Suprapubic skin (tissue), 4 donors: ENCODE results near the gene ITPRID1. TPM values are rescaled to one million over a fixed set of nuclear protein-coding genes. Genes with fewer than 3 reads are reported as not detected.

Experiments
- DNase-seq, 2 donors: peaks; one replicate each; pipeline ENCODE4 v3.0.0-alpha.2; 2019; ENCODE audit warnings: low spot score in 2 of 2
- H3K27ac ChIP-seq: fragments of 200-600 bp; sonication (generic); one replicate; pipeline ENCODE4 v1.5.1; 2019
- H3K27me3 ChIP-seq: fragments of 200-600 bp; sonication (generic); one replicate; pipeline ENCODE4 v1.5.1; 2019
- H3K36me3 ChIP-seq: fragments of 200-600 bp; sonication (generic); one replicate; pipeline ENCODE4 v1.5.1; 2019
- H3K4me1 ChIP-seq: fragments of 200-600 bp; sonication (generic); one replicate; pipeline ENCODE4 v1.5.1; 2019
- H3K4me3 ChIP-seq: fragments of 200-600 bp; sonication (generic); one replicate; pipeline ENCODE4 v1.5.1; 2019; ENCODE audit warnings: mild to moderate bottlenecking
- H3K9me3 ChIP-seq: fragments of 200-600 bp; sonication (generic); one replicate; pipeline ENCODE4 v1.5.1; 2019
- EP300 ChIP-seq: sonication (generic); formaldehyde crosslinking; IDR thresholded peaks from one replicate; pipeline ENCODE4 v1.6.1; 2017; ENCODE audit warnings: antibody characterized with exemption
- POLR2A ChIP-seq, 2 donors: fragments of 450-650 bp; IDR thresholded peaks; one replicate each; pipeline ENCODE4 v1.6.1; 2017; ENCODE audit warnings: antibody characterized with exemption in 2 of 2, mild to moderate bottlenecking in 2 of 2, moderate library complexity in 2 of 2
- POLR2AphosphoS5 ChIP-seq, 3 donors: sonication (generic); formaldehyde crosslinking; IDR thresholded peaks; one replicate each; pipeline ENCODE4 v1.6.1; 2017; ENCODE audit warnings: antibody characterized with exemption in 3 of 3
- WGBS: methylation state at CpG from one replicate; pipeline ENCODE4 v1.1.5; 2018; 5-methylcytosine and 5-hydroxymethylcytosine counted together
- total RNA-seq, 4 donors: library from RNA; depleted of rRNA; stranded (reverse); fragments of >200 nt; gene quantifications; one replicate each; pipeline ENCODE4 v1.1.0, GENCODE V29; 2016
- TF ChIP-seq, protein P1 (sequence below), 2 donors: fragments of 200-600 bp in 1 of 2; fragments of 450-650 bp in 1 of 2; sonication (generic) in 1 of 2; IDR thresholded peaks; one replicate each; pipeline ENCODE4 v1.5.1; 2016 to 2019; ENCODE audit warnings: antibody characterized with exemption in 2 of 2, mild to moderate bottlenecking in 1 of 2, moderate library complexity in 1 of 2

The ITPRID1 gene
- total RNA-seq, 4 donors from 2014 or later, result 4.4 to 27.7 (median 7.9) TPM

DNA sequence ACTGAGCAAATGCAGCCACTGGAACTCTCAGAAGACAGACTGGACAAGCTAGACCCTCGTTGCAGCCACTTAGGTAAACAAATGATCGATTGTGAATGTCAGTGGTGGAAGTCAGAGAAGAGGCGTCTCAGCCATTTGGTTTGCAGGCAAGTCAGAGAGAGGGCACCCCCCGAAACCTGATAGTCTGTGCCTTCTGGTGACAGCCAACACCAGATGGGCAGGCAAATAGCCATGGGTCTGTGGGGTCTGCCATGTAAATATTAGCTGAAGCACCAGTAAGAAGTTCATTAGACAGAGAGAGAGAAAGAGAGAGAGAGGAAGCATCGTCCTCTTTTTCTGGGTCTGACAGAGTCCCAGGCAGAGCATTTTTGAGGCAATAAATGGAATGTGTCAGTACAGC, 178.6 kb downstream of the ITPRID1 start:
- no peak for DNase-seq
- H3K4me1 ChIP-seq, result no peaks in the 10 kb centered on the region

DNA sequence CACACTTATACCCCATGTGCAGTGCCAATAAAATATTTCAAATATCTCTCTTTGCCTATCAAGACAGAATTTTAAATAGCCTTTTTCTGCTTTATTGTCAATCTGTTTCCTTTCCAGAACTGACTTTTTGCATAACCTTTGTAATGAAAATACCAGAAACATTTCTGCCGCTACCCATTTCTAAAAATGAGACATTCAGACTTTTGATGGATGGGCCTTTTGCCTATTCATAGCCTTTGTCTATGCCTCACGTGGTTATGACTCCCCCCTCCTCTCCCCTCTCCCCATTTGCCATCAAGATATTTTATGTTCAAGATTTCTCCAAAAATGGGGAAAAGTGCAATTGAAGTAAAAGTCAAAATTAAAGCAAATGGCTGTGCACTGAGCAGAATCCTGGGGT, 179.0 kb downstream of the ITPRID1 start:
- no peak overlapping the region for H3K27ac ChIP-seq
- no peaks in the 10 kb centered on the region for H3K36me3 ChIP-seq
- no peaks in the 10 kb centered on the region for H3K27me3 ChIP-seq
- DNase-seq, result no peak
- TF ChIP-seq, protein P1, sequence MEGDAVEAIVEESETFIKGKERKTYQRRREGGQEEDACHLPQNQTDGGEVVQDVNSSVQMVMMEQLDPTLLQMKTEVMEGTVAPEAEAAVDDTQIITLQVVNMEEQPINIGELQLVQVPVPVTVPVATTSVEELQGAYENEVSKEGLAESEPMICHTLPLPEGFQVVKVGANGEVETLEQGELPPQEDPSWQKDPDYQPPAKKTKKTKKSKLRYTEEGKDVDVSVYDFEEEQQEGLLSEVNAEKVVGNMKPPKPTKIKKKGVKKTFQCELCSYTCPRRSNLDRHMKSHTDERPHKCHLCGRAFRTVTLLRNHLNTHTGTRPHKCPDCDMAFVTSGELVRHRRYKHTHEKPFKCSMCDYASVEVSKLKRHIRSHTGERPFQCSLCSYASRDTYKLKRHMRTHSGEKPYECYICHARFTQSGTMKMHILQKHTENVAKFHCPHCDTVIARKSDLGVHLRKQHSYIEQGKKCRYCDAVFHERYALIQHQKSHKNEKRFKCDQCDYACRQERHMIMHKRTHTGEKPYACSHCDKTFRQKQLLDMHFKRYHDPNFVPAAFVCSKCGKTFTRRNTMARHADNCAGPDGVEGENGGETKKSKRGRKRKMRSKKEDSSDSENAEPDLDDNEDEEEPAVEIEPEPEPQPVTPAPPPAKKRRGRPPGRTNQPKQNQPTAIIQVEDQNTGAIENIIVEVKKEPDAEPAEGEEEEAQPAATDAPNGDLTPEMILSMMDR (IDR thresholded peaks at IDR 0.05), result no peak
- TF ChIP-seq POLR2A (IDR thresholded peaks at IDR 0.05) (no peak), POLR2AphosphoS5 (IDR thresholded peaks at IDR 0.05) (no peak), EP300 (no peak)
- H3K4me1 ChIP-seq, result no peaks in the 10 kb centered on the region
- H3K4me3 ChIP-seq, result no peak overlapping the region
- H3K9me3 ChIP-seq, result no peaks in the 10 kb centered on the region
- WGBS, result 60% methylated on average over 2 of the region's 2 CpGs

More for the DNA sequence above, 178.6 kb downstream of the ITPRID1 start:
- H3K36me3 ChIP-seq, result no peaks in the 10 kb centered on the region
- no peaks in the 10 kb centered on the region for H3K9me3 ChIP-seq
- H3K27me3 ChIP-seq, result no peaks in the 10 kb centered on the region
- H3K27ac ChIP-seq, result no peak overlapping the region
- 36% methylated on average over 5 of the region's 5 CpGs for WGBS
- no peak for TF ChIP-seq EP300
- no peak for TF ChIP-seq POLR2AphosphoS5 (IDR thresholded peaks at IDR 0.05)
- TF ChIP-seq, protein P1 (IDR thresholded peaks at IDR 0.05), result no peak
- TF ChIP-seq POLR2A (IDR thresholded peaks at IDR 0.05), result no peak
- no peak overlapping the region for H3K4me3 ChIP-seq

DNA sequence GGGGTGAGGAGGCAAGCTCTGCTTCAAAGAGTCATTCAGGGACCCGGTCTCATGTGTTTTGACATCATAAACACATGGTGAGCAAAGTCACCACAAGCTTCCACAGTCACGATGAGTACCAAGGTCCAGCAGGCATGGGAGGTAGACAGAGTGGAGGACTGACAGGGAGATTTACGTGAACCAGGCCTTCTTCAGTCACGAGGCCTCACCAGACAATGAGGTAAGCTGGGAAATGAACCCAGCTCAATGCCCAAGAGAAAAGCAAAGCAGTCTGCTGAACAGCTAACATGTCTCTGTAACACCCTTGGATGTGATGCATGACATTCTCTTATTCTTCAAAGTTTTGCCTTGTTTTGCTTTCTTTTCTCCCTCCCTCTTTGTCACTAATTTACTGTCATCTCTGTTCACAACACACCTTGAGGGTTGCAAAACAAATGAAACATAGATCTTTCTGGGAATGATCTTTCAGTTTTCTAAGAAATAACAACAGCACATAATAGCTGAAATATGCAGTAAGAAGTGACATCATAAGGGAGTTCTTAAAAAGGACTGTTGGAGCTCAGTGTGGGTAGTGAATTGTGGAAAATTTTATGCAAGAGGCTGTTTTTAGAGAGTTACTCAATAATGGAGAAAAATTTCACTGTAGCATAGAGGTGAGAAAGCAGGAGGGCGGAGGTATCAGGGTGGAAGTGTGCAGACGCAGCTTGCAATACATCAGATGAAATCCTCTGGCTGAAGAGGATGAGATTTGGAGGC, 182.1 kb downstream of the ITPRID1 start:
- Histone ChIP-seq H3K9me3 (no peaks in the 10 kb centered on the region), H3K27ac (no peak overlapping the region), H3K36me3 (no peaks in the 10 kb centered on the region), H3K27me3 (no peaks in the 10 kb centered on the region), H3K4me3 (no peak overlapping the region), H3K4me1 (no peaks in the 10 kb centered on the region)
- TF ChIP-seq EP300, result no peak
- no peak for TF ChIP-seq POLR2AphosphoS5 (IDR thresholded peaks at IDR 0.05)
- TF ChIP-seq, protein P1 (IDR thresholded peaks at IDR 0.05), result no peak
- TF ChIP-seq POLR2A (IDR thresholded peaks at IDR 0.05), result no peak
- no peak for DNase-seq
- WGBS, result 58% methylated on average over 6 of the region's 6 CpGs

DNA sequence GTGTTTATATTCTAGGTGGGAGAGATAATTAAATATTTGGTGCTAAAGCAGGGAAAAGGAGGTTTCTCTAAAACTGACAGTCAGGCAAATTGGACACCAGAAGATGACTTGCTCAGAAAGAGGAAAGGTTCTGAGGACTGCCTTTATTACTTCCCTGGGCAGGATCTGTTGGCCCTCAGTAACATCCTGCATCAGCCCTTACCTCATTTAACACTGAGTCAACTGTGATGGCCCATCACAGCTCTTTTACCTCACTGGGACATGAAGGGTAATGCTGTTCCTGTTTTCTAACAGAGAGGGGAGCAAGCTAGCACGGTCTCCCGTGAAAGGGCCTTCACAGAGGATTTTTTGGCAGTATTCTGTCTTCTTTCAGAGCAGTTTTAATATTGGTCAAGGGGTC, 185.2 kb downstream of the ITPRID1 start:
- no peak overlapping the region for H3K27ac ChIP-seq
- no peak for TF ChIP-seq POLR2AphosphoS5 (IDR thresholded peaks at IDR 0.05)
- TF ChIP-seq POLR2A (IDR thresholded peaks at IDR 0.05), result no peak
- TF ChIP-seq, protein P1 (IDR thresholded peaks at IDR 0.05), result no peak
- TF ChIP-seq EP300, result no peak
- WGBS, result 59% methylated on average over 2 of the region's 2 CpGs

DNA sequence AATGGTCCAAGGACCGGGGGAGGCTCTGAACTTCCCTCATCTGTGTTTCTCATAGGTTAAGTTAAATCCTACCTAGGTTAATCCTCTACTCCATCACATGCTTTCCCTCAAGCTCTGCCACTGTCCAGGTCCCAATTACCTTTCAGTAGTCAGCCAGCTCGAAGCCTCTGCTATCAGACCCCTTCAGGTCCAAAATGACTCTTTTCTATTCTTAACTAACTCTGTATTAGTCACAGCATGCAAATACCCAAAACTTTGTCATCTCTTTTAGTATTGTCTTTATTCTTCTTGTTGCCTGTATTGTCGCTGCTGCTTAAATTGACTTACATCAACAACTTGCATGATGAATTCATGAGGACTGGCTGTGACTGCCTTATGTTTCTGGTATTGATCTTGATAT, 188.5 kb downstream of the ITPRID1 start:
- TF ChIP-seq EP300, result no peak
- TF ChIP-seq POLR2A (IDR thresholded peaks at IDR 0.05), result no peak
- TF ChIP-seq, protein P1 (IDR thresholded peaks at IDR 0.05), result no peak
- TF ChIP-seq POLR2AphosphoS5 (IDR thresholded peaks at IDR 0.05), result no peak
- no peak overlapping the region for H3K27ac ChIP-seq
- H3K27me3 ChIP-seq, result no peaks in the 10 kb centered on the region
- no peaks in the 10 kb centered on the region for H3K9me3 ChIP-seq
- H3K4me1 ChIP-seq, result no peaks in the 10 kb centered on the region
- 83% methylated on average over 3 of the region's 3 CpGs for WGBS
- H3K4me3 ChIP-seq, result no peak overlapping the region
- DNase-seq, result no peak
- H3K36me3 ChIP-seq, result no peaks in the 10 kb centered on the region

More for the DNA sequence above, 185.2 kb downstream of the ITPRID1 start:
- no peak overlapping the region for H3K4me3 ChIP-seq
- no peaks in the 10 kb centered on the region for H3K4me1 ChIP-seq
- no peak for DNase-seq
- no peaks in the 10 kb centered on the region for H3K27me3 ChIP-seq
- H3K9me3 ChIP-seq, result no peaks in the 10 kb centered on the region
- H3K36me3 ChIP-seq, result no peaks in the 10 kb centered on the region
